Type B pancreatic cell (in vitro differentiated cells): ENCODE results near the gene LRRC58. TPM values are rescaled to one million over a fixed set of nuclear protein-coding genes. Genes with fewer than 3 reads are reported as not detected.

Source experiments
- DNase-seq: peaks from one replicate; pipeline ENCODE4 v3.0.0; 2021; ENCODE audit warnings: mixed read lengths; ENCODE audit not compliant: unreplicated experiment; ENCODE audit errors: extremely low spot score
- H3K27ac Mint-ChIP-seq: 2 replicates; pipeline ENCODE4 v1.8.0; 2021; ENCODE audit warnings: mild to moderate bottlenecking, mixed read lengths
- H3K27me3 Mint-ChIP-seq: 2 replicates; pipeline ENCODE4 v1.8.0; 2021; ENCODE audit warnings: mixed read lengths
- H3K36me3 Mint-ChIP-seq: 2 replicates; pipeline ENCODE4 v1.8.0; 2021; ENCODE audit warnings: mixed read lengths
- H3K4me1 Mint-ChIP-seq: one replicate; pipeline ENCODE4 v1.8.0; 2021; ENCODE audit warnings: mixed read lengths; ENCODE audit not compliant: unreplicated experiment
- H3K4me3 Mint-ChIP-seq: 2 replicates; pipeline ENCODE4 v1.8.0; 2021; ENCODE audit warnings: mild to moderate bottlenecking, mixed read lengths
- H3K9me3 Mint-ChIP-seq: 2 replicates; pipeline ENCODE4 v1.8.0; 2021; ENCODE audit warnings: mixed read lengths
- CTCF ChIP-seq: fragments of 200-600 bp; sonication (generic); conservative IDR thresholded peaks from 2 replicates; pipeline ENCODE4 v1.5.0; 2021; ENCODE audit warnings: antibody characterized with exemption, mild to moderate bottlenecking
- total RNA-seq: library from RNA; stranded (reverse); gene quantifications from 2 replicates; pipeline ENCODE4 v1.2.1, GENCODE V29; 2021; ENCODE audit warnings: low replicate concordance

LRRC58 gene
- total RNA-seq, 1 donor from 2014 or later: 19.9 TPM

- H3K27ac Mint-ChIP-seq: peak overlapping the region; percentile 93
- no peak for DNase-seq
- no peaks in the 10 kb centered on the region for H3K9me3 Mint-ChIP-seq
These were observed 1.3 kb upstream of the LRRC58 start for GRCh38 chr3:120350401-120350941.

GRCh38 chr3:120349855-120350125 lies 636 bp upstream of the LRRC58 start:
- no peak for TF ChIP-seq CTCF
- H3K9me3 Mint-ChIP-seq: no peaks in the 10 kb centered on the region
- peaks cover 11% of the 10 kb centered on the region for H3K36me3 Mint-ChIP-seq
- H3K27me3 Mint-ChIP-seq: peaks cover 12% of the 10 kb centered on the region
- no peak for DNase-seq
- peaks cover 34% of the 10 kb centered on the region for H3K4me1 Mint-ChIP-seq
- H3K27ac Mint-ChIP-seq: peak overlapping the region; percentile 93
- peak overlapping the region; percentile 96 for H3K4me3 Mint-ChIP-seq

More at GRCh38 chr3:120350401-120350941, 1.3 kb upstream of the LRRC58 start:
- Mint-ChIP-seq H3K4me1 (peaks cover 28% of the 10 kb centered on the region), H3K27me3 (peaks cover 16% of the 10 kb centered on the region), H3K36me3 (peaks cover 10% of the 10 kb centered on the region), H3K4me3 (peak overlapping the region; percentile 96)
- no peak for TF ChIP-seq CTCF

- TF ChIP-seq CTCF: no peak
- H3K27ac Mint-ChIP-seq: peak overlapping the region; percentile 83
- H3K4me3 Mint-ChIP-seq: peak overlapping the region; percentile 96
- no peaks in the 10 kb centered on the region for H3K9me3 Mint-ChIP-seq
- H3K36me3 Mint-ChIP-seq: peaks cover 14% of the 10 kb centered on the region
- peak; percentile 86 for DNase-seq
- H3K4me1 Mint-ChIP-seq: peaks cover 36% of the 10 kb centered on the region
- peaks cover 8% of the 10 kb centered on the region for H3K27me3 Mint-ChIP-seq
These were observed 826 bp downstream of the LRRC58 start for GRCh38 chr3:120348065-120348990.

- peak overlapping the region; percentile 2 for H3K27ac Mint-ChIP-seq
- peaks cover 27% of the 10 kb centered on the region for H3K4me1 Mint-ChIP-seq
- H3K4me3 Mint-ChIP-seq: peak overlapping the region; percentile 38
- peaks cover 1% of the 10 kb centered on the region for H3K9me3 Mint-ChIP-seq
- H3K27me3 Mint-ChIP-seq: no peaks in the 10 kb centered on the region
- TF ChIP-seq CTCF: no peak
- H3K36me3 Mint-ChIP-seq: peaks cover 36% of the 10 kb centered on the region
- no peak for DNase-seq
These were observed 4.8 kb downstream of the LRRC58 start for GRCh38 chr3:120344349-120344748.

GRCh38 chr3:120341658-120342346 lies 7.4 kb downstream of the LRRC58 start:
- TF ChIP-seq CTCF: no peak
- no peak overlapping the region for H3K27ac Mint-ChIP-seq
- H3K4me1 Mint-ChIP-seq: peaks cover 16% of the 10 kb centered on the region
- DNase-seq: no peak
- H3K4me3 Mint-ChIP-seq: no peak overlapping the region
- peaks cover 46% of the 10 kb centered on the region for H3K36me3 Mint-ChIP-seq
- peaks cover 6% of the 10 kb centered on the region for H3K9me3 Mint-ChIP-seq
- H3K27me3 Mint-ChIP-seq: no peaks in the 10 kb centered on the region
